ENCODE measurements around the gene CYP26A1.
"Not testable (repeated sequence)": the region's sequence is repeated elsewhere in the genome, so short reads cannot be mapped to it uniquely, and the experiment has no call there.

The CYP26A1 gene

DNA sequence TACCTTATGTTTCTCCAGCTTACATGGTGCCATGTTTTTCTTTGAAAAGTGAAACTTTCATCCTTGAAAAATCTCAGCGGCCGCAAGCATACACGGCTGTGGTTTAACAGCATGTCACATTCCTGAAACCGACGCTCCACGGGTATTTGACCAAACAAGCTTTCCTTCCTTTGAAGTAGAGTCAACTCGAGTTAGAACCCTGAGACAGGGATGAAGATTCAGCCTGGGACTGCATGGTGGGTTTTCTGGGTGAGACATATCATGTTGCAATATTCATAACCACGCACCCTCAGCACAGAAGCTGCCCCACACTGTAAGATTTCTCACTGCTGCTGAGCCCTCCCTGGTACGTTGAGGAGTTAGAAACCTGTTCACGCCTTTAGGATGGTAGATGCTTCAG lies 8.1 kb downstream of the CYP26A1 start:
- no peak for DNase-seq

DNA sequence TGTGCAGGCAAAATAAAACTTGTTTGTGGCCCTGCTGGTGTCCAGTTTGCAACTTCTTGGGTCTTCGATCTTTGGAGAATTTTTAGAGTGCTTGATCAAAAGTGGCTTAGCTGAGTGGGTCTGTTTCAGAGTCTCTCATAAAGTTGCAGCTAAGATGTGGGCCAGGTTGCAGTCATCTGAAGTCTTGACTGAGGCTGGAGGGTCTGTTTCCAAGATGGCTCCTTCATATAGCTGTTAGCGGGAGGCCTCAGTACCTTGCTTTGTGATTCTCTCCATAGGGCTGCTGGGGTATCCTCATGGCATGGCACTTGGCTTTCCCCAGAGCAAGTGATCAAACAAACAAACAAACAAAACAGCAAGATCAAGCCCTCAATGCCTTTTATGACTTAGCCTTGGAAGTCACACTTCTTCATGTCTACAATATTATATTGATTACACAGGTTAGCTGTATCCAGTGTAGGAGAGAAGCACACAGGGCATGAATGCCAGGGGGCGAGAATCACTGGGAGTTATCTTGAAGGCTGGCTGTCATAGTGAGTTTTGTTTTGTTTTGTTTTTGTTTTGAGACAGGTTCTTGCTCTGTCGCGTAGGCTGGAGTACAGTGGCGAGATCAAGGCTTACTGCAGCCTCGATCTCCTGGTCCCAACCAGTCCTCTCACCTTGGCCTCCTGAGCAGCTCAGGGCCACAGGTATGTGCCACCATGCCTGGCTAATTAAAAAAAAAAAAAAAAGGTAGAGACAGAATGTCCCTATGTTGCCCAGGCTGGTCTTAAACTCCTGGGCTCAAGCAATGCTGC lies 10.2 kb downstream of the CYP26A1 start:
- DNase-seq: no peak

DNA sequence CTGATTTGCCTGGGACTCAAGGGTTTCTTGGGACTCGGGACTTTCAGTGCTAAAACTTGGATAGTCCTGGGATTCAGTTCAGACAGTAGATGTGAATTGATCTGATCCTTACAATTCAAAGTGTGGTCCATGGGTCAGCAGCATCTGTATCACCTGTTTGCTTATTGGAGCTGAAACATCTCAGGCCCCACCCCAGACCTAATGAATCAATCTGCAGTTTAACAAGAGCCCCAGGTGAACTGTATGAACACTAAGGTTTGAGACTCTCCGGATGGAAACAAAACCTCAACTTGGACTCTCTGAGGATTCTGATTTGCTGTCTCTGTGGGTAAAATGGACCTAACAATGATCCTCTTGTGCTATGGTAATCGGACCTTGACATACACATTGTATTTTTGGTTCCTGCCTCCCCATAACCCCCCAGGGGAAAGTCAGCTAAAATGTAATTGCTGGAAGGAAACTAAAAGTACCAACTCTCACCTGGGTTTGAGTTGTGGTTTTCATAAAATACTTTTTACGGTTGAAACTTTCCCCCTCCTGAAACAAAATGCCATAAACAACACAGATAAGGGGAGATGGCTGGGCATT lies 11.7 kb downstream of the CYP26A1 start:
- no peak for DNase-seq

DNA sequence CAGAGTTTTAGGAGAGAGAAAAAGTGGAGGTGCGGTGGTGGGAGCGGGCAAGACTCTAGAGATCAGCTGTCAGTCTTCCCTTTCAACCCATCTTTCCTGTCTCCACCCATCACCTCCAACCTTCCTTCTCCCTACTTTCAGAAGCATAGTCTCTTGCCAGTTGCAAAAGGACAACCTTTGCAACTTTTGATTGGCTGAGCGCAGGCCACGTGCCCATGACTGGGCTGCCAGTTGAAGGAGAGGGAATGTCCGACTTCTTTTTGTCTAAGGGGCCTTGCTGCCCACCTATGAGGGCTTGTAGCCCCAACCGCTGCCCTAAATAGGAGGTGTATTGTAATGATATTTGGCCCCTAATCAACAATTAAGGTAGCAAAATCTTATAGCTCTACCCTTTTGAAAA lies 12.6 kb downstream of the CYP26A1 start:
- DNase-seq: no peak

DNA sequence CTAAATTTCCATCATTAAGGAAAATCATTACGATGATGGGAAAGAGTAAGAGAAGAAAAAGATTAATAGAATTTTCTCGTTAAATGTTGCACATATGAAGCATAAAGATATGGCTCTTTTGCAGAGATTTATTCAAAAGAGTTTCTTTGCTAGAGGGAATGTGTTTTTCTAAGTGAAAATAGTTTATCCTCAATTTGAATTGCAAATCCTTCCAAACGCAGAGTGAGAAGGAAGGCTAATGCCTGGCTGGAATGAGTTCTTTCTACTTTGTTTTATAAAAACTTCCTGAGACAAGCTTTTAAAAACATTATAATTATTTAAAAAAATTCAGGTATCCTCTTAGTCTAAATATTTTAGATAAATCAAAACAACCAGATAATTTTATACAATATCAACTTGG lies 14.2 kb downstream of the CYP26A1 start:
- no peak for DNase-seq

DNA sequence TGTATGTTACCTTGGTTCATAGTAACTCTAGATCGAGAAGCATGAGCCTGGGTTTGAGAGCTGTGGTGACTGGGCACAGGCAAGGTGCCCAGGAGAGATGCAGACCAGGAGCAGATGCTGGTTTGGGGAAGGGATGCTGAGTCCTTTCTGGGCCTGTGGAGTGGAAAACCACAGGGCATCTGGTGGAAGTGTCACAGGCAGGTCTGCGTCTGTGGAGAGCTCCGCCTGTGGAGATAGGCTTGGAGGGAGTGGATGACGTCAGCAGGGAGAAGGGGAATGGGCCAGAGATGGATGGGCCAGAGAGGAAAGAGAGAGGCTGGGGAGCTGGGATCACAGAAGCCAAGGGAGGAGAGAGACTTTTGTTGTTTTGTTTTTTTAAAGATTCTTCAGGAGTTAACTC lies 14.8 kb downstream of the CYP26A1 start:
- no peak for DNase-seq

DNA sequence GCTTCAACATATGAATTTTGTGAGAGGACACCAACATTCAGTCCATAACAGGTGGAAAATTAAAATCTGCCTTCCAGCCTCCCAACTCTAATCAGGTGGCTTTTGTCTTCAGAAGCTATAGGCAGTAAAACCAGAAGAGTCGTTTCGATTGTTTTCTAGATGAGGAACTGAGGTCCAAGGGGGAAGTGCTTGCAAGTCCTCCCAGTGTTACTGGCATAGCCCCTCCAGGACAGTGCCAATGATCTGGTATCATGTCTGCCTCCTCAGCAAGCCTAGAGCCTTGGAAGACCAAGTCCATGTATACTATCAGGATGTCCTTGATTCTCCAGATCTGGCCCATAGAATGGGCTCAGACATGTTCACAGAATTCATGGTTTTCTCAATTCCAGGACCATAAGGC lies 16.9 kb downstream of the CYP26A1 start:
- no peak for DNase-seq

DNA sequence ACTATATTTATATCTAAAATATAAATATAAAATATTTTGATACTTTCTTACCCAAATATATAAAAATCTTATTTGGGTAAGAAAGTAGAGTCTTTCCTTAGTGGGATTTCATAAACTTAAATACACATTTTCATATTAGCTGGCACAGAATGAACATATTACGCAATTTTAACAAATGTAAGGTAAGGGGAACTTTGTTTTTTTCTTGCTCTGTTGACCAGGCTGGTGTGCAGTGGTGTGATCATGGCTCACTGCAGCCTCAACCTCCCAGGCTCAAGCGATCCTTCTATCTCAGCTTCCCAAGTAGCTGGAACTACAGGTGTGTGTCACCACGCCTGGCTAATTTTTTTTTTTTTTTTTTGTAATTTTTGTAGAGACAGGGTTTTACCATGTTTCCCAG lies 18.3 kb downstream of the CYP26A1 start:
- DNase-seq: no peak

DNA sequence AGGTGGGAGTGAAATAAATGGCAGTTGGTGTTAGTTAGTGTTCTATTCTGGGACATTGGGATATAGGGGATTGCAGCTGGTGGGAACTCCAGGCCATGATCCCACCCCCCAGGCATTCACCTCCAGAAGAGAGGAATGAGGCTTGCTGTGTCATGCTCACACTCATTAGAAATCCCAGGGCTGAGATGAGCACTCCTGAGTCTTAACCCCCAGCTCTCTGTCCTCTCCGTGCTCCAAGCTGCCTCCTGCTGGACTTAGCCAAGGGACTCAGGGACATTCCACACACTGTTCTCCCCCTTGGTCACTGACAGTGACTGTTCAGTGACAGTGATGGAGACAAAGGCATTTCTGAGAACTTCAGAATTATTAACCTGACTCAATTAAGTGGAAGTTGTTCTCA lies 21.5 kb downstream of the CYP26A1 start:
- no peak for DNase-seq

DNA sequence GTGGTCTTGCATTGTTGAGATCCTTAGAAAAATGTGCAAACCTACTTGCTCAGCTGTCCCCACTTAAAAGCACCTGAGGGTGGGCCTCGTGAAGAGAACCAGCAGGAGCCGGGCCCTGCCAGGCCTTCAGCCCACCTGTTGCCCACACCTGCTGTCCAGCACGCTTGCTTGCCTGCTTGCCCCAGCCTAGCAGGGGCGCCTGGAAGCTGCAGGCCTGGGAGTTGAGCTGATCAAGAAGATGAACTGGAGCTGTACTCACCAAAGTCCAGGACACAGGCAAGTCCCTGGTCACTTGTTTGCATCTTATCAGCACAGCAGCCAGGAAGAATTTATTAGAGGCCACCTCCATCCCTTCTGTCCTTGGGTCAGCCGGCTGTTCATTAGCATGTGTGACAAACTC lies 23.2 kb downstream of the CYP26A1 start:
- no peak for DNase-seq

DNA sequence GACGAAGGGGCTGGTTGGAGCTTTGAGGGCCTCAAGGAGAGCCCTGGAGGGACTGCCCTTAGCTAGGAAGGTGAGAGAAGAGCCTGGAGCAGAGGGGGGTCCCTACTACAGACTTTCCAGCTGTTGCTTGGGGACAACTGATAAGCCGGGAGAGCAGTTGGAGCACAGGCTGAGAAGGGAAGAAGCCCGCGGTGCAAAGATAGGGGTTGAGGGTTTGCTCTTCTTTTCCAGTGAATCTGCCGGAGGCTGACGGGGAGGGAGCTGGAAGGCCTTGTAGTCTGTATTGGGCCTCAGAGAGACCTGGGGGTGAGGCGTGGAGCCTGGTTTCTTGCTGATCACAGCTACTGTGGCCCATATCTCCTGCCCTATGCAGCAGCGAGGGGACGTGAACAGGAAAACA lies 23.7 kb downstream of the CYP26A1 start:
- no peak for DNase-seq

DNA sequence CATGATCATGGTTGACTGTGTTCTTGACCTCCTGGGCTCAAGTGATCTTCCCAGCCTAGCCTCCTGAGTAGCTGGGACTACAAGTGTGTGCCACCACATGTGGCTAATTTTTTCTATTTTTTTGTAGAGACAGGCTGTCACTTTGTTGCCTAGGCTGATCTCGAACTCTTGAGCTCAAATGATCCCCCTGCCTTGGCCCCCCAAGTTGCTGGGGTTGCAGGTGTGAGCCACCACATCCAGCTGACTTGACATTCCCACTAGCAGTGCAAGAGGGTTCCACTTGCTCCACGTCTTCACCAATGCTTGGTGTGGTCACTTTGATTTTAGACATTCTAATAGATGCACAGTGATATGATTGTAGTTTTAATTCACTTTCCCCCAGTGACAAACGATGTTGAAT lies 25.1 kb downstream of the CYP26A1 start:
- no peak for DNase-seq

DNA sequence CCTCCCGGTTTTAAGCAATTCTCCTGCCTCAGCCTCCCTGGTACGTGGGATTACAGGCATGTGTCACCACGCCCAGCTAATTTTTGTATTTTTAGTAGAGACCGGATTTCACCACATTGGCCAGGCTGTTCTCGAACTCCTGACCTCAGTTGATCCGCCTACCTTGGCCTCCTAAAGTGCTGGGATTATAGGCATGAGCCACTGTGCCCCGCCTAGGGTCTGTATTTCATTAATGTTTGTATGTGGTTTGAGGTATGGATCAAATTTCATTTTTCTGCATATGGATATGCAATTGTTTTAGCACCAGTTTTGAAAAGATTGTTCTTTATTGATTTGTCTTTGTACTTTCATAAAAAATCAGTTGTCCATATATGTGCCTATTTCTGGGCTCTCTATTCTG lies 26.0 kb downstream of the CYP26A1 start:
- DNase-seq: no peak

DNA sequence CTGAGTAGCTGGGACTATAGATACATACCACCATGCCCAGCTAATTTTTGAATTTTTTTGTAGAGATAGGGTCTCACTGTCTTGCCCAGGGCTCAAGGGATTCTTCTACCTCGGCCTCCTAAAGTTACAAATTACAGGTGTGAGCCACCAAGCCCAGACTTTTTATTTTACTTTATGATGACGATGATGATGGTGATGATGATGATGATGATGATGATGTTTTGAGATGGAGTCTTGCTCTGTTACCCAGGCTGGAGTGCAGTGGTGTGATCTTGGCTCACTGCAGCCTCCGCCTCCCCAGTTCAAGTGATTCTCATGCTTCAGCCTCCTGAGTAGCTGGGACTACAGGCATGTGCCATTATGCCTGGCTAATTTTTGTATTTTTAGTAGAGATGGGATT lies 27.5 kb downstream of the CYP26A1 start:
- not testable (repeated sequence) for DNase-seq

DNA sequence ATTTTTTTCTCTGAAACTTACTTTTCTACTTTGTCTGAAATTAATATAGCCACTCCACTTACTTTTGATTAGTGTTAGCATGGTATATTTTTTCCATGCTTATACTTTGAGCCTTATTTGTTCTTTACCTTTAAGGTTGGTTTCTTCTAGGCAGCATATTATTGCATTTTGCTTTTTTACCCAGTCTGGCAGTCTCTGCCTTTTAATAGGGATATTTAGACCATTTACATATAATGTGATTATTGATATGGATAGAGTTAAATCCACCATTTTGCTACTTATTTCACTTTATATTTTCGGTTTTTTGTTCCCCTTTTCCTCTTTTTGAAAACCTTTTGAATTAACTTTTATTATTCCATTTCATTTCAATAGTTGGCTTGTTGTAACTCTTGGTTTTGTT lies 30.3 kb downstream of the CYP26A1 start:
- no peak for DNase-seq

DNA sequence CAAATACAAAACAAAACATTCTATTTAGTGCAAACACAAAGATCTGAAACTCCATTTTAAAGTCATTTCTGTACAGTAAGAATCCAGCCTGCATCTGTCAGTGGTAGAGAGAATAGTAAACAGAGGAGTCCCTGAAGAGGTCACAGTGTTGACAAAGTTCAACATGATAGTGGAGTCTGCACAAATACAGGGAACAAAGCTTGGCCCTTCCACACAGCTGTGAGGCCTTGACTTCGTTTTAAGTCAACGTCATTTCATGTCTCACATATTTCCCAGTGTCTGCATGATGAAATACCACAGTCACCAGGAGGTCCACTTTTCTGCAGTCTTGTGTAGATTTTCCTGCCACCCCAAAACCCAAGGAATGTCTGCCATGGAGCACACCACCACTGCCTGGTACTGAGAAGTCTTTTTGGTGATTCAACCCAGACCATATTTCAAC lies 33.0 kb downstream of the CYP26A1 start:
- DNase-seq: no peak

DNA sequence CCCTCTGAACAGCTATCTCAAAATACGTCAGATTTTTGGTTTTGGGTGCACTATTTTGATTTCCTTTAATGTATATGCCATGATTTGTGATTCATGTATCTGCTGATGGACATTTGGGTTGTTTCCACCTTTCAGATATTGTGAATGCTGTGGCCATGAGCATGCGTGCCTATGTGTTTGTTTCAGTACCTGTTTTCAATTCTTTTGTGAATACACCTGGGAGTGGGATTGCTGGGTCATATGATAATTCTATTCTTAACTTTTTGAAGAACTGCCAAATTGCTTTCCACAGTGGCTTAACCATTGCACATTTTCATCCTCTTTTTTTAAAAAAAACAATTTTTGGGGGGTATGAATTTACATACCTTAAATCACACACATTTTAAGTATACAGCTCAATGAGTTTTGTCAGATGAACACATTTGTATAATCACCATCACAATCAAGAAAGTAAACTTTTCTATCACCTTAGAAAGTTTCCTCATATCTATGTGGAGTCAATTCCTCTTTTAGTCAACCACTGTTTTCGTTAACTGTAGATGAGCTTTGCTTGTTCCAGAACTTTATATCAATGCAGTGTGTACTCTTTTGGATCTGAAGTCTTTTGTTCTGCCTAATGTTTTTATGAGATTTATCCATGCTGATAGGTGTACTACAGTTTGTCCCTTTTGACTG lies 36.9 kb downstream of the CYP26A1 start:
- DNase-seq: no peak

DNA sequence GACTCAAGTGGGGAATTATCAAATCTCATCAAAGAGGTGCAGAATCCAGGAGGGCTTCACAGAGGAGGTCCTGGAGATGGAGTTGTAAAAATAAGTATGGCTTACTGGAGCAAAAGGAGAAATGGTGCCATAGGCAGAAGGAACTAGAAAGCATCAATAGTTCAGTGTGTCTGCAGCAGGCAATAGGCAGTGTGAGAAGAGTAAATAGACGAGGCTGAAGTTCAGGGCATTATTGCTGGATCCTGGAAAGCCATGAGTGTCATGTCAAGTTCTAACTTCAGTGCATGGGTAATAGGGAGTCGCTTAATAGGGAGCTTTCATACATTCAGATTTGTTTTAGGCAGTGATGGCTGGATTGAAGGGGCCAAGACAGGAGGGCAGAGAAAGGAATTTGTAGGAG lies 39.3 kb downstream of the CYP26A1 start:
- no peak for DNase-seq

DNA sequence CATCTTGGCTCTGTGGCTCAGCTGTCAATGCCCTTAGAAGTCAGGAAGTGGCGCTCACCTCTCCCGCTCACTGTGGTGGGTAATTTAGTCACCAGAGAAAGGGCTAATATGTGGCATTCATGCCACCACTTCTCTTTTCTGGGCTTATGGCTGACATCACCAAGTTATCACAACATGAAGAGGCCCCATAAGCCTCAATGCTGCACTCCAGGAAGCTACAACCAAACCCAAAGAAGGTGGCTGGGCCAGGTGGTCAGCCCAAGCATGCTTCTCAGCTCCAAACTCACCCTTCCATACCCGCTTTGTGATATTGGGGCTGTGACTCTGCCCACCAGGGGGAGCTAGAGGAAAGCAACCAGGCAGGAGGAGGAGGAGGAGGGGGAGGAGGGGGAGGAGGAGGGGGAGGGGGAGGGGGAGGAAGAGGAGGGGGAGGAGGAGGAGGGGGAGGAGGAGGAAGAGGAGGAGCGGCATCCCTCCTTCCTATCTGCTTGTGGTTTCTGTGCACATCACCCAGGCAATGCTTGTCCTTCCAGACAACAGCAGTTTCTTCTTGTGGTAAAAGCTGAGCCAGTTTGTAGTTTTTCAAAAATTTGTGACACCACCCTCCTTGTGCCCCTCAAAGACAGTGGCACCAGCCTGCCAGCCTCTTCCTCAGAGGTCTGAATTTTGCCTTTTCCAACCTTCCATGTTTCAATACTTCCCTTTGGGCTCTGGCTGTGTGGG lies 42.1 kb downstream of the CYP26A1 start:
- DNase-seq: no peak

DNA sequence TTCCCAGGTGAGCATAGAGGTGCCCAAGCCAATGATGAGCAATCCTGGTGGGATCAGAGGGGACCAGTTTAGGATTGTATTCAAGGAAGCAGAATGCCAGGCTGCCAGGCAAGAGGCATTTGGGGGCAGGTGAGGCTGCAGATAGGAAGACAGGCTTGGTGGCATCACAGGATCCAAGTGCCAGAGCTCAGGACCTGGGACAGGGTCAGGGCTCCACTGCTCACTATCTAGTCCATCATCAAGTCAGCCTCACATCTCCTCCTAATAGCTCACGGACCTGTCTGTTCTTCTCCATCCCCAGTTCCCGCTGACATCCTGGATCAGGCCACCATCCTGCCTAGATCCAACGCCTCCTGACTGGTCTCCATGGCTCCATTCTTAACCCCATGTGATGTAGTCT lies 47.6 kb downstream of the CYP26A1 start:
- DNase-seq: no peak

DNA sequence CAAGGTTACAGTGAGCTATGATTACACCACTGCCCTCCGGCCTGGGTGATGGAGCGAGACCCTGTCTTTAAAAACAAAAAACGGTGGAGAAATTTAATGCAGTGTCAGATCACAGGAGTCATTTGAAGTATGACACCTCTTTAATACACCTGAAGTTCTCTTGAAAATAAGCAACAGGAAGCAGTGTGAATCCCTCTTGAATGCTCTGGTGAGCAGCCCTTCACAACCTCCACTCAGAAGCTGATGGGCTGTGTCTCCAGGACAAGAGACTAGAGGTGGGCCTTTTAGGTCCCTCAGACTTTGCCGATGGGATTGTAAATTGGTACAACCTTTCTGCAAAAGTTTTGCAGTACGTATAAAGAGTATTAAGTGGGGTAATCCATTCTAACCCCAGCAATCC lies 50.1 kb downstream of the CYP26A1 start:
- no peak for DNase-seq

DNA sequence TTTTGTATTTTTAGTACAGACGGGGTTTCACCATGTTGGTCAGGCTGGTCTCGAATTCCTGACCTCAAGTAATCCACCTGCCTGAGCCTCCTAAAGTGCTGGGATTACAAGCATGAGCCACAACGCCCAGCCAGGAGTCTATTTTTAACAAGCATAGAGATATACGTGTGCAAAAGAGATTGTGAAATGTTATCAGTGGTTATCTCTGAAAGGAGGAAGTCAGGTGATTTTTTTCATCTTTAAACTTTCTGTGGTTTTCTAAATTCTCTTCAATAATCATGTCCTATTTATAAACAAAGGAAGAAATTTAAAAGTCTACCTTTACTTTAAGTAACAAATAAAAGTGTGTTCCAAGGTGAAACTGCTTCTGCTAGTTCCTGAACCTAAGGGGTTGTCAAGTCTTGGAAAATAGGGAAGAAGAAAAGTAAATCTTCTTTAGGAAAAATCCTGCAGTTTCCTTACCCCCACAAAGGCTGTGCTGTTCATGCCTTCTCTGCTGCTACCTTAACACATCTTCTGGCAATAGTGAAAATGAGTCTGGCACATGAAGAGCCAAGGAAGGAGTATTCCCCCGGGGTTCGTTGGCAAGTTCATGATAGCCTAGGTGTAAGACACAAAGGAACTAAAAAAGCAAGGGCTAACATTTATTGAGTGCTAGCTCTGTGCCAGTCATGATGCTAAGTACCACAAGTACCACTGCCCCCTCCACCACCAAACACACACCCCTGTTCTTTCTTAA lies 51.1 kb downstream of the CYP26A1 start:
- no peak for DNase-seq

DNA sequence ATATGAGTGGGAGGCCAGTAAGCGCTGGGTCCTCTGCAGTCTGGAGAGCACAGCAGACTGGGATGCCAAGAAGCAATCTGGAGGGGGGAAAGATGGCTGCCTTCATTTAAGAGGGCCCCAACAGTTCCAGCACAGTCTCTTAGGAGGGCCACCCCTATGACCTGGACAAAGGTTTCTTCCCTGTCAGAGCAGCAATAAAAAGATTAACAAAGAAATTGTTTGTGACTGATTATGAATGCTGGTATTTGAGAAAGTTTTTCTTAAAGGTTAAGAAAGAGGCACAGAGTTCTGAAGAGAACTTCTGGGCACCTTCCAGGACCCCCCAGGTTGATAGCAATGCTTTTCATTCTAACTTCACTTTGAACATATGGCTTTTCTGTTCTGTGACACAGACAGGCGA lies 52.3 kb downstream of the CYP26A1 start:
- DNase-seq: no peak

All from NCI-H1694 (cell line).